ENCODE measurements around the gene DAPK1.
"Not testable (repeated sequence)": the region's sequence is repeated elsewhere in the genome, so short reads cannot be mapped to it uniquely, and the experiment has no call there.

The DAPK1 gene

GRCh38 chr9:87498811-87499360, 1.2 kb downstream of the DAPK1 start:
- no peak for FAIRE-seq

GRCh38 chr9:87499424-87500017, 1.9 kb downstream of the DAPK1 start:
- no peak for FAIRE-seq

GRCh38 chr9:87500491-87501270, 3.0 kb downstream of the DAPK1 start:
- no peak for FAIRE-seq

- not testable (repeated sequence) for FAIRE-seq
These were observed 3.6 kb downstream of the DAPK1 start for GRCh38 chr9:87501271-87501656.

- FAIRE-seq, result no peak
These were observed 4.1 kb downstream of the DAPK1 start for GRCh38 chr9:87501806-87502205.

GRCh38 chr9:87502391-87503221, 4.9 kb downstream of the DAPK1 start:
- FAIRE-seq, result no peak

GRCh38 chr9:87503430-87503829, 5.8 kb downstream of the DAPK1 start:
- no peak for FAIRE-seq

GRCh38 chr9:87503927-87504326, 6.3 kb downstream of the DAPK1 start:
- no peak for FAIRE-seq

GRCh38 chr9:87504938-87505337, 7.3 kb downstream of the DAPK1 start:
- FAIRE-seq, result no peak

GRCh38 chr9:87505869-87506678, 8.4 kb downstream of the DAPK1 start:
- FAIRE-seq, result no peak

GRCh38 chr9:87507576-87507975, 9.9 kb downstream of the DAPK1 start:
- FAIRE-seq, result no peak

- FAIRE-seq, result no peak
These were observed 12.6 kb downstream of the DAPK1 start for GRCh38 chr9:87510252-87510683.

- no peak for FAIRE-seq
These were observed 14.6 kb downstream of the DAPK1 start for GRCh38 chr9:87512311-87512710.

- FAIRE-seq, result no peak
These were observed 15.5 kb downstream of the DAPK1 start for GRCh38 chr9:87513161-87513560.

- no peak for FAIRE-seq
These were observed 16.3 kb downstream of the DAPK1 start for GRCh38 chr9:87513880-87514535.

- FAIRE-seq, result no peak
These were observed 17.3 kb downstream of the DAPK1 start for GRCh38 chr9:87515006-87515405.

GRCh38 chr9:87515588-87516221, 18.0 kb downstream of the DAPK1 start:
- no peak for FAIRE-seq

GRCh38 chr9:87516222-87516925, 18.7 kb downstream of the DAPK1 start:
- no peak for FAIRE-seq

GRCh38 chr9:87516926-87517290, 19.2 kb downstream of the DAPK1 start:
- FAIRE-seq, result no peak

- FAIRE-seq, result no peak
These were observed 20.1 kb downstream of the DAPK1 start for GRCh38 chr9:87517732-87518131.

All from G401.6 (cell line).